Measurements from ENCODE around the gene DDX39B. TPM values are rescaled to one million over a fixed set of nuclear protein-coding genes. Genes with fewer than 3 reads are reported as not detected.

The DDX39B gene
- total RNA-seq, 2 experiments from 2014 or later = 611 to 614 TPM

DNA sequence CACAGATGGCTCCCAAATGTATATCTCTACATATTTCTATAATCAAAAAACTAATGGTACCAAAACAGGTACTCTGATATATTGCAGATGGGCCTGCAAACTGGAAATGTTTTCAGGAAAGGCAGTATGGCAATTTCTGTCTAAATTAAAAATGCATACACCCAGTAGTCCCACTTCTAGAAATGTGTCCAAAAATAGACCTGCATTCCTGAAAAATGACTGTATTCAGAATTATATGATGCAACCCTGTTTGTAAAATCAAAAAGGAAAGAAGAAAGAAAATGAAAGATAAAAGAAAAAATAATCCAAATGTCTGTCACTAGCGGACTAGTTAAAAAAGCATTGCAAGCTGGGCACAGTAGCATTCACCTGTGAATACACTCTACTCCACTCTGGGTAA lies 56.7 kb downstream of the DDX39B start:
- CTCF ChIA-PET = no interaction called here
- POLR2A ChIA-PET = no interaction called here

DNA sequence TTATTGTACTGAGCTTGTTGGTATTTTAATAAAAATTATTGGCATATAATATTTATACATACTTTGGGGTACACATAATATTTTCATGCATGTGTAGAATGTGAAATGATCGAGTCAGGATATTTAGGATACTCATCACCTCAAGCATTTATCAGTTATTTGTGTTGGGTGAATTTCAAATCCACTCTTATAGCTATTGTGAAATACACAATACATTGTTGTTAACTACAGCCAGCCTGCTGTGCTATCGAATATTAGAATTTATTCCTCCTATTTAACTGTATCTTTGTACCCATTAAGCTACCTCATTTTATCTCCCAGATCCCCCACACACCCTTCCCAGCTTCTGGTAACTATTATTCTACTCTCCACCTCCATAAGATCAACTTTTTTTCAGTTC lies 58.4 kb downstream of the DDX39B start:
- POLR2A ChIA-PET = no interaction called here
- CTCF ChIA-PET = interaction anchor here (0.7 kb wide), 1 partner anchor 94 kb away, joined by 4 read pairs; no protein-coding TSS in a partner anchor

DNA sequence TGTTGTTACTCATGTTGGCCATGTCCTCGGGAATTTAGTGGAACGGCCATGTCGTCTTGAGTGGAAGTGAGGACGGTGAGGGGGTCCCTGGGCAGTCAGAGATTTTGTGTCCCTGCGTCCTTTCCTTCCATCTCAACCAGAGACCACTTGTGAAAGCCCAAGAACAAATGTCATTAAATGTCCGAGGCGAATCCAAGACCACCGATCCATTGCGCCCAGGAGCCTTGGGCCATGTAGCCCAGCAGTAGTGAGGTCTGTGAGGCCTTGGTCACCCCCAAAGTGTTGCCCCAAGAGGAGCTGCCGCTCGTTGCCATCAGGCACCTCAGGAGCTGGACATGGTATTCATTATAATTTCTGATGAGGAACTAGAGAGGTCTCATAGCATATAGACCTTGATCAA lies 61.2 kb downstream of the DDX39B start:
- CTCF ChIA-PET = interaction anchor here (1.2 kb wide), 1 partner anchor 12 kb away, joined by 10 read pairs; no protein-coding TSS in a partner anchor

More for the DNA sequence above, 61.2 kb downstream of the DDX39B start:
- POLR2A ChIA-PET = no interaction called here

Other genes starting within 250 kb of the DDX39B start
- gene HLA-B, start 184.8 kb downstream of the DDX39B start, total RNA-seq = 1,000 to 10,000 TPM; 2,691 to 2,699 TPM
- 10 to 100 TPM; 10.8 to 12.7 TPM for gene MICA, start 138.4 kb downstream of the DDX39B start, total RNA-seq
- 10 to 100 TPM; 22.1 to 22.5 TPM for gene MICB, start 43.9 kb downstream of the DDX39B start, total RNA-seq
- not detected for gene MCCD1, start 13.0 kb downstream of the DDX39B start, total RNA-seq
- 1 to 10 TPM; 1.2 to 1.4 TPM for gene ATP6V1G2, start 4.6 kb upstream of the DDX39B start, total RNA-seq
- 10 to 100 TPM; 11.4 to 12.3 TPM for gene NFKBIL1, start 5.6 kb upstream of the DDX39B start, total RNA-seq
- 100 to 1,000 TPM; 702 to 706 TPM for gene LTA, start 30.3 kb upstream of the DDX39B start, total RNA-seq
- 100 to 1,000 TPM; 161 to 162 TPM for gene TNF, start 33.6 kb upstream of the DDX39B start, total RNA-seq
- gene LTB, start 40.4 kb upstream of the DDX39B start, total RNA-seq = 100 to 1,000 TPM; 178 to 181 TPM
- 10 to 100 TPM; 16.3 to 19.2 TPM for gene LST1, start 44.3 kb upstream of the DDX39B start, total RNA-seq
- 10 to 100 TPM; 25.2 to 29.7 TPM for gene NCR3, start 51.0 kb upstream of the DDX39B start, total RNA-seq
- gene AIF1, start 73.2 kb upstream of the DDX39B start, total RNA-seq = 10 to 100 TPM; 53.8 to 62.0 TPM
- 100 to 1,000 TPM; 255 to 257 TPM for gene PRRC2A, start 78.7 kb upstream of the DDX39B start, total RNA-seq
- gene BAG6, start 110.7 kb upstream of the DDX39B start, total RNA-seq = 100 to 1,000 TPM; 254 to 267 TPM
- gene APOM, start 113.9 kb upstream of the DDX39B start, total RNA-seq = 1 to 10 TPM; 1.9 to 2.2 TPM
- 10 to 100 TPM; 16.7 to 17.6 TPM for gene C6orf47, start 118.8 kb upstream of the DDX39B start, total RNA-seq
- gene GPANK1, start 123.0 kb upstream of the DDX39B start, total RNA-seq = 10 to 100 TPM; 44.6 to 45.1 TPM
- 100 to 1,000 TPM; 329 TPM for gene CSNK2B, start 124.1 kb upstream of the DDX39B start, total RNA-seq
- gene LY6G5B, start 128.0 kb upstream of the DDX39B start, total RNA-seq = 10 to 100 TPM; 18.1 to 20.1 TPM
- gene LY6G5C, start 139.1 kb upstream of the DDX39B start, total RNA-seq = 1 to 10 TPM; 3.1 to 3.5 TPM
- 10 to 100 TPM; 30.1 to 32.0 TPM for gene ABHD16A, start 161.3 kb upstream of the DDX39B start, total RNA-seq
- gene LY6G6F, start 164.9 kb upstream of the DDX39B start, total RNA-seq = not detected
- gene LY6G6D, start 173.3 kb upstream of the DDX39B start, total RNA-seq = not detected
- not detected for gene LY6G6C, start 179.7 kb upstream of the DDX39B start, total RNA-seq
- under 1 TPM in 1 of 2 experiments, not detected in 1; 0.06 TPM for gene MPIG6B, start 181.4 kb upstream of the DDX39B start, total RNA-seq
- gene DDAH2, start 187.3 kb upstream of the DDX39B start, total RNA-seq = 1 to 10 TPM; 4.6 to 4.9 TPM
- 100 to 1,000 TPM; 383 to 395 TPM for gene CLIC1, start 194.5 kb upstream of the DDX39B start, total RNA-seq
- gene MSH5, start 198.0 kb upstream of the DDX39B start, total RNA-seq = 10 to 100 TPM; 60.3 to 61.5 TPM
- 1 to 10 TPM; 7.6 to 8.6 TPM for gene SAPCD1, start 220.7 kb upstream of the DDX39B start, total RNA-seq
- 1 to 10 TPM; 1.6 to 1.9 TPM for gene VWA7, start 235.3 kb upstream of the DDX39B start, total RNA-seq